Measurements from ENCODE around the gene IFT43.

- TF ChIP-seq EP300 (IDR thresholded peaks at IDR 0.05) = no peak
- TF ChIP-seq CTCF (IDR thresholded peaks at IDR 0.05) = no peak
- TF ChIP-seq POLR2A (IDR thresholded peaks at IDR 0.05) = no peak
These were observed 80.0 kb downstream of the IFT43 start for GRCh38 chr14:76065519-76065918.
